AG09319 (cell line): ENCODE data around the gene WNT8B.

Experiments
- DNase-seq: peaks from one replicate; pipeline ENCODE4 v3.0.0-alpha.2; 2010; ENCODE audit warnings: low read depth; ENCODE audit errors: extremely low read depth
- CTCF ChIP-seq: IDR thresholded peaks from 2 replicates; pipeline ENCODE4 v1.5.1; 2011; ENCODE audit warnings: low read depth, mild to moderate bottlenecking, inconsistent platforms, low read length, moderate library complexity

The WNT8B gene

GRCh38 chr10:100483876-100484666, 21.3 kb downstream of the WNT8B start:
- no peak for DNase-seq
- TF ChIP-seq CTCF = no peak

- TF ChIP-seq CTCF = no peak
- DNase-seq = no peak
These were observed 22.6 kb downstream of the WNT8B start for GRCh38 chr10:100485366-100485765.

- DNase-seq = no peak
- no peak for TF ChIP-seq CTCF
These were observed 23.1 kb downstream of the WNT8B start for GRCh38 chr10:100485801-100486495.

GRCh38 chr10:100487529-100487928, 24.7 kb downstream of the WNT8B start:
- TF ChIP-seq CTCF = no peak
- DNase-seq = no peak

- no peak for DNase-seq
- no peak for TF ChIP-seq CTCF
These were observed 26.6 kb downstream of the WNT8B start for GRCh38 chr10:100489396-100489795.

- DNase-seq = no peak
- TF ChIP-seq CTCF = no peak
These were observed 27.7 kb downstream of the WNT8B start for GRCh38 chr10:100490531-100490930.

GRCh38 chr10:100496567-100496966, 33.8 kb downstream of the WNT8B start:
- no peak for DNase-seq
- no peak for TF ChIP-seq CTCF
